Stimulated activated CD4-positive, alpha-beta T cell treated with anti-CD3 and anti-CD28 coated beads, Interleukin-1b, Interleukin-23, amount 100 ng/mL, for 4 hours (primary cell): ENCODE data around the gene GAB1.

Experiments used
- DNase-seq, 2 donors: peaks; one replicate each; pipeline ENCODE4 v3.0.0-alpha.2; 2020; ENCODE audit warnings: low read depth in 2 of 2

GAB1 gene

DNA sequence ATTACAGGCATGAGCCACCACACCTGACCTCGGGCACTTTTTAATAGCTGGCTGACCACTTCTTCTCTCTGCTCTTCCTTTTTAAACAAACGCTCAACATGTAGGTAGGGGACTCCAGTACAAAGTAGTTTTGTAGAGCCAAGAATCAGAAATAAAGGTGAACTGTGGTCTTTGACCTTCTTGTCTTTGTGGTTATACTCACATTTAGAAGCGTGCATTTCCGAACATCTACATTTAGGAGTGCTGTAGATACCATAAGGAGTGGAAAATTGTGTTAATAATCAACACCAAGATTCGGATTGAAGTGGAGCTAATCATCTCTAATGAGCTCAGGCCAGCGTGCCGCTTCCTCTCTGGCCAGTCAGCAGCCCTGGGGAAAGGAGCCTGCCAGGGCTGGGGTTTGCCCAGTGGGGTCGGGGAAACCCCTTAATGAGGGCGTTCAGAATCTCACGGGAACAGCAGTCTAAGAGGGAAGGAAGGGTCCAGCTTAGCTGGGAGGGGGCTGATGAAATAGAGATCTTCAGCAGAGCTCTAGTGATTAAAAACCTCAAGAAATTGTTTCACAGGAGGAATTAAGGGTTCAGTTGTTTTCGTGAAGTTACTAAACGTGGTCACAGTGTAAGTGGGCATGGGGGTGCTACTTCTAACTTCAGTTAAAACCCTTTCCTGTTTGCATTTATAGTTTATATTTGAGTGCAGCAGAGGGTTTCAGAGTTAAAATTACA is 81.2 kb downstream of the GAB1 start:
- DNase-seq: no peak

DNA sequence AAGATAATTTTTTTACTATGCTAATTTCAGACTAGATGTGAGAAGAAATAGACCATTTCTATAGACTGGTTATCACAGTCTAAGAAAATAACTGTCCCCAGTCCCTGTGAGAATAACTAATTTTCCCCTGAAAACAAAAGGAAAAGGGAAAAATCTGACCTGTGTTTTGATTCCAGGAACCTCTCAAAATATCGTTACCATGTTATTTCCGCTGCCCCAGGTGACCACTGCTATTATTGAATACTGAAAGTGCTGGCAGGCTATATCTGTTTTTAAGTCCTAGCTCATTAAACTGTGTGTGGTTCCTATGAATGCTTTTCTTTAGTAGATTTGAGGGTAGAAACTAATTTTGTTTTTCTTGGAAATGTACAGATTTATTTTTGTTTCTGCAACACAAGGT is 83.6 kb downstream of the GAB1 start:
- no peak for DNase-seq

DNA sequence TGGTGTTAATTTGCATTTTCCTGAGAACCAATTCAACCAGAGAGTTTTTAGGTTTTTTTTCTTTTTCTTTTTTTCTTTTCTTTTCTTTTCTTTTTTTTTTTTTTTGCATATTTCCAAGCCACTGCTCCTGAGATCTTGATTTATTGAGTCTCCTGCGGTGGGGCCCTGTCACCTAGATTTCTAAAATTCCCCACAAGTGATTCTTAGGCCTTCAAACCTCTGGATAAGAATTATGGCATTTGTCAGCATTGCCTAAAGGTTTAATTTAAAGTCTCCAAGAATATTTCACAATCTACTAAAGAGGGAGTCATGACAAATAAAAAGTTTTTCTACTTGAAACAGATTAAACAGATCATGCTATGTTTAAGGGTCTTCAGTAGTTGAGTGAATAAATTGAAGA is 84.9 kb downstream of the GAB1 start:
- DNase-seq: no peak

DNA sequence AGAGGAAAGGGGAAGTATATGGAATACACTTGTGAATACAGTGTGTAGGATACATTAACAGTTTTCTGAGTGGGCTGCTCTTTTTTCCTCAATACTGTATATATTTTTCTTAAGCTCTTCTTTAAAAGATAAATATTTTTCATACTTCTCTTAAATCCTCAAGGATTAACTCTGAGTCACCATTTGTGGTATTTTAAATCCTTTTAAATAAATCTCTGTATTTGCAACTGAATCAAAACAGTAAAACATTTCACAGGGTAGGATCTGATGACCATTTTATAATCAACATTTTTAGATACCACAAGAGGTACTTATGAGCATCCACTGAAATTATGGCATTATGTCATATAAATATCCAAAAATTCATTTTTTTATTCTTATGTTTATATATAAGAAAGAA is 87.6 kb downstream of the GAB1 start:
- no peak for DNase-seq

DNA sequence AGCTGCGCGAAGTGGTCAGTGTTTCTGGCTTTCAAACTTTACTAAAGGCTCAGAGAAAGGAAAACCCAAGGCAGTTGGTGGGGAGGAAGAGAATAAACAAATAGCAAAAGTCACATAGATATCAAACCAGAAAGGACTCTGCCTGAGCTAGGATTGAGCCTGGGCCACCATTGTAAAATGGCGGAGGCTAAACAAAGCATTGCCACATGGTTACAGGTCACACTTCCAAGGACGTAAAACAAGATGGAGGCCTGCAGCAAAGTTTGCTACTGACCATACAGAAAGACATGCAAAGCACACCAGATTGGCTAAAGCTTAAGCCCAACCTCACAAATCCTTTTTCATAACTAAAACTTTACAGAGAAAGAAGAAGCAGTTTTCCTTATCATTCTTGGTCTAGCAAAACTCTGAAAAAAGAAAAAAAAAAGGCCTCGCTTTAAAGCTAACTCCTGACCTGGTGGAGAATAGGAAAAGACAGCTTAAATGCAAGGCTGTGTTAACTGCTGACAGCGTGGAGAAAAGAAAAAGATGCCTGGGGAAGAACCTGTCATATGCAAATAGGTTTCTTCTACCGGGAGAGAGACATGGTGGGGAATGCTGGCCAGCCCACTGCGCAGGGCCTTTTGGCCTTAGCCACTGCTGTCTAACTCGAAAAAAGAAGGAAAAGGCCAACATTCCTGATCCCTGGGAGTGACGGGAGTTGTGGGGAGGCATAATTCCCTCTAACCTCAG is 95.0 kb downstream of the GAB1 start:
- no peak for DNase-seq

DNA sequence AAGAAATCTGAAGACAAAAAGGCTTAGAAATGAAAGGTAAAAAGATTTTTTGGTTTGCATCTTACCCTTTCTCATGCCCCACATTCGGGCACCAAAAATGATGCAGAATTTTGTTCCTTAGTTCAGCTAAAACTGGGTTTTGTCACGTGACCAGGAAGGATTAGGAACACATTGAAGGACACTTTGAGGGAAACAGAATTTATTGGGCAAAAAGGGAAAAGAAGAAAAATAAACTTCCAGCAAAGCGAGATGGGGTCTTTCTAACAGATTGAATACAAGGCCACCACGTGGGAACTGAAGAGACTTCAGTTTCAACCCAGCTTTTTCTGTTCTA is 95.5 kb downstream of the GAB1 start:
- DNase-seq: no peak

DNA sequence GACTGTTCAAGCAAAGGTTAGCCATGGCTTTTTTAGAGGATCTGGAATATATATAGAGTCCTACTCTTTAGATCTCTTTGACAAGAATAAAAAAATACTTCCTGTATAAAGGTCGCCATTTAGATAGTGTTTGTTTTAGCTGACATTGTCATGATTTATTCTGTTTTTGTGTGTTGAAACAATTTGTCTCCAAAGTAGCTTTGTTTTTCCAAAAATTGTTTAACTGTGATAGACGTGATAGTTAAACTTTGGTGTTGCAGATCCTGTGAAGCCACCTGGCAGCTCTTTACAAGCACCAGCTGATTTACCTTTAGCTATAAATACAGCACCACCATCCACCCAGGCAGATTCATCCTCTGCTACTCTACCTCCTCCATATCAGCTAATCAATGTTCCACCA is 96.6 kb downstream of the GAB1 start:
- no peak for DNase-seq

DNA sequence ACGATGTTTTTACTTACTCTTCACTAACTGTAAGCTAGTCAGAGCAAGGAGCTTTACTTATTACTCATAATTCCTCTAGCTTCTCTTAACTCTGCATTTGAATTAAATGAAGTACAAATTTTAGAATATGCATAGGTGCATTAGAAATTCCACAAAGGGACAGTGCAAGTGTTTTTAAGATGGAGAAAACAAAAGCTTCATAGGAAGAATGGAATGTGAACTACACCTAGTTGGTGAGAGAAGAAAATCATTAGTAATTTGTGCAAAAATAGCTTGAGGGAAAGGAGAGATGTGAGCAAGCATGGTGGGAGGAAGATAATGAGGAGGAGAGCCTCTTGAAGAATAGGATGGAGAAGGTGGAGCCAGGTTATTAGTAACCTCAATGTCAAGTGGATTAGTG is 99.3 kb downstream of the GAB1 start:
- no peak for DNase-seq

DNA sequence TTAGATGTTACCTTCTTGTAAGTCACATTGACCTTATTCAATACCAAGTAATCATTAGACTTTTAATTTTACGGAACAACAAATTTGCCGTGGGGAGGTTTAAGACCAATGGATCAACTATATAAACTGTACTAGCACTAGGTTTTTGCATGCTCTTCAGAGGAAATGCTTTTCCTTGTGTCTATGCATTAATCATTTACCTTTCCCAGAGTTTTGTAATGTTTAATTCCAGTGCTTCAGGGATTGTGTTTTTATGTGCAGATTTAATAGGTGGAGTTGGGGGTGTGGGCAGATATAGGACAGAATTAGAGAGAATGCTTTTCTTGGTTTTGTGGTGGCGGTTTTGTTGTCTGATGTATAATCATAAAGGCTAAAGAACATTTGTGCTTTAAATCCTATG is 100.8 kb downstream of the GAB1 start:
- no peak for DNase-seq

DNA sequence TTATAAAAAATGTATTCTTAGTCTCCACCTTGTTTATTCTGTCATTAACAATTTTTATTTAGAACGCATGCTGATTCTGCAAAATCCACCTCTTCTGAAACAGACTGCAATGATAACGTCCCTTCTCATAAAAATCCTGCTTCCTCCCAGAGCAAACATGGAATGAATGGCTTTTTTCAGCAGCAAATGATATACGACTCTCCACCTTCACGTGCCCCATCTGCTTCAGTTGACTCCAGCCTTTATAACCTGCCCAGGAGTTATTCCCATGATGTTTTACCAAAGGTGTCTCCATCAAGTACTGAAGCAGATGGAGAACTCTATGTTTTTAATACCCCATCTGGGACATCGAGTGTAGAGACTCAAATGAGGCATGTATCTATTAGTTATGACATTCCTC is 101.3 kb downstream of the GAB1 start:
- DNase-seq: no peak

DNA sequence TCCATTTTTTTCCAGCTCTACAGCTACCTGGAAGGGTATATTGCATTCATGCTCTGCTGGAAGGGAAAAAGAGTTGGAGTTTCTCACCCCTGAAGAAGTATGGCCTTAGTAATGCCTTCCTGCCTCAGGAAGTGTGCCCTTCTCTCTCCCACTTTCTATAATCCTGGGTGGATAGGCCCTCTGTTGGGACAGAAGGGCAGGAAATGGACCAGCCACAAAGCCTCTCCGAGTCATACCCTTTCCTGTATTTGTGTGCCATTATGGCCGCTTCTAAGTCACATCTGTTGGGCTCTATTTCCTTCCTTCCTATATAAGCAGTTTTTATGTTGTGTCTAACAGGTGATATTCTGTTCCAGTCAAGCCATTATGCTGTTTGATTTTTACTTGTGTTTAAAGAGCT is 102.0 kb downstream of the GAB1 start:
- no peak for DNase-seq

DNA sequence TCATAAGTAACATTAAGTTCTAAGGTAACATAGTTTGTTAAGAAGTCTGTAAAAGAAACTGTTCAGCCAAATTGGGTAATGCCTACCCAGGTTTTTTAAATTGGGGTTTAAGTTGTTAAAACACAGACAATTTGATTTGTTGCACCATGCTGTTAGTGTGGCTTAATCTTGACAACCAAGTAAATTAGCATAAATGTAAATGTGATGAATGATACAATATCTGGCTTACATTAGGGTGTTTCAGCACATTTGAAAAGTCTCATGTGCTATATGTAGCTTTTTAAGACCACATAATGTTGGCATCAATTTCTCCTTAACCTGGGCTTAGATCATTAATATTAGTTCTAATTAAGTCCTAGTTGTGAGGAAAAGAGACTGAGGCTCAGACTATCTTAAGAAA is 104.4 kb downstream of the GAB1 start:
- no peak for DNase-seq

DNA sequence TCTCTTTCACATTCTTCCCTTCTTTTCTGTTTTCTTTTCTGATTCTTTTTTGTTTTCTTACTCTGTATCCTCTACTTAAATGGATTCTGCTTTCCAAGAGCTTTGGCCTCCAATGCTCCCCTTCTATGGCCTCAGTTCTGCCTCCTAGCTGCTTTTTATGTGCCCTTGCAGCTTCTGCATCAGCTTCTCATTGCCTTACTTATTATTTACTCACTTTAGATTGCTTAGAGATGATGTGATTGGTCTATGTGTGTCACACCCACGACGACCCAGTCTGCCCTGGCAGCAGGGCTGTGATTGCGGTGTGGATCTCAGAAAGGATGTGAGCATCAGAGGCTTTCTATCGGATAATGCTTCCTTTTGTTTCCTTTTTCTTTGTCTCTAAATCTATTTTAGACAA is 105.0 kb downstream of the GAB1 start:
- DNase-seq: no peak

DNA sequence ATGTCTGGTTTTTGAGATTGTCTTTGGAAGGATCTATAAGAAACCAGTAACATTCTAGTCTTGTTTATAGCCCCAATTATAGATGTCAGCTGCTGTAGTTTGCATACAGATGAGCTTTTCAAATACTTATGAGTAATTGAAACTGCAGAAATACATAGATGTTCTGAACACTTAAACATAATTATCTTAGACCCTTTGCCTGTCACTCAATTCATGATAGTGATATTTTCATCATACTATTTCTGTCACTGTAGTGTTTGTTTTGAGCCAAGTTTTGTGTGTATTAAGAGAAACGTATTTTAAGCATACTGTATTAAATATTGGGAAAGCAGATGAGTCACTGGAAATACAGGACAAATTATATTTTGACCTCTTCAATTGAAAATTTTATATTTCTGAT is 107.1 kb downstream of the GAB1 start:
- DNase-seq: no peak

DNA sequence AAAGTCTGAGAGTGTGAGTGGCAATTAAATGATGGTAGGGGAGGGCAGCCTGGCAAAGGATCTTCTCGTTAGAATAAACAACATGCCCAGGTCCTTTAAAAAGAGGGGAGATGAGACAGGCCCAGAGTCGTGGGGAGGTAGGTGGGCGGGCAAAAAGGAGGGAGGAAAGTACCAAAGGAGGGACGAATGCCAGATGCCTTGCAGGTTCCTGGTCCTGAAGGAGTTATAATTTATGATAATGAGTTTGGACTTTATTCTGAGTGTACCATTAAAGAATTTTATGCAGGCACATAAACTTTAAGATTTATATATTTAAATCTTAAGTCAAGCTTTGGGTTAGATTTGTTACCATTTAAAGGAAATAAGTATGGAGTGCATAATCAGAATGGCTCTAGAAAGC is 114.5 kb downstream of the GAB1 start:
- DNase-seq: no peak

DNA sequence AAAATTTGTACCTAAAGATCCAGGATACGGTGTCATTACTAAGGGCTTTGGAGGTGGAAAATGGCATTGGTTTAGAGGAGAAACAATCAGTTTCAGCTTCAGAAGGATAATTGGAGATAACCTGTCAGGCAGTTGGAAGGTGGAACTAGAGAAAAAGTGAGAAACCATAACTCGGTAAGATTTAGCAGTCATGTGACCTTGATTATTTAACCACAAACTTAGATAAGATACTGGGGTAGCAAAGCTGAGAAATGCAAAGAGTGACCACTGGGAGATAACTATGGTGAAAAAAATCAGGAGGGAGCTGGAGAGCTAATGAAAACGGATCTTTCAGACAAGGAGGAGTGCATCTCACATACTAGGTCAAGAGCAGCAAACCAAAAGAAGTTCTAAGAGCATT is 118.5 kb downstream of the GAB1 start:
- no peak for DNase-seq

DNA sequence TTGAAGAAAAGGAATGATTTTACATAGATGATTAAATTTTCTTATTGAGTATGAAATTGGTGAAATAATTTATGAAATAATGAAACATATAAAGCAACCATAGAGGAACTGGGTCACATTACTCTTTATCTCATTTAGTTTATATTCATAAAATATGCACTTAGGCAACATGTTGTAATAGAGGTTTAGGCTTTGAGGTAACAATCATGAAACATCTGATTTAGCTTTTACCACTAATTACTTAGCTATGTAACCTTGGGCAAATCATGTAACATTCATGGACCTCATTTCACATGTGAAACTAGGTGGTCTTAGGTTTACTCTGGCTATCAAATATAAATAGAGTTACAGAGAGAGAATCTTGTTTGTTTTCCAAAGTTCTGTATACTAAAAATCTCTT is 122.3 kb downstream of the GAB1 start:
- no peak for DNase-seq

DNA sequence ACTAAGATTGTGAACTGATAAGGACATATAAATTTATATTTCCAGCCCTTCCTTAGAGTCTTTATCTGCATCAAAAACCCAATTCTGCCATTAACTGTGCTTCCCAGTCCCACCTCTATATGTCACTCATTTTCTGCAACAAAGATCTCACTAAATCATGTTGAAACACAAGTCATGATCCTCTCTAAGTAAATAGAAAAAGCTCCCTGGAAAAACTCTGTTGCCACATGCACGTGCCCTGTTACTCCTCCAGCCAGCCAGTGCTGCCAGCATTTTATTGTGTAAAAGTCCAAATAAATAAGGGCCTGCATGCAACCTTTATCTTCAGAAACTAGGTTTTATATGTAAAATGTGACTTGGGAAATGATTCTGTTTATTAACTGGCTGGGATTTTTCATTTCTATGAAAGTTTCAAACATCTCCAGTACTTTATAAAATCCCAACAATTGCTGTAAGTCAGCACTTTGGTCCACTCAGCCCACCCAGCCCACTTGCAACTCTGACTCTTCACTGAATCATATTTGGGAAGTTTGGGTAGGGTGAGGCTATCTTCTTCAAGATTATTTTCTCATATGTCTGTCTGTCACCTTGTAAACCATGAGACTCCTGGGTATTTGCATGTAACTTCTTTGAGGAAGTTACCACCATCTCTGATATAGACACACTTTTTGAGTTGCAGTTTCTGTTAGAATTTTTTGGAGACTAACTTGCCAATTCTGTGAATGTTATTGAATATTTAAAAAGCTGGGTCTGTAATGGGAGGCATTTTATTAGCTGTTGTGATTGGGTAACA is 136.9 kb downstream of the GAB1 start:
- no peak for DNase-seq

DNA sequence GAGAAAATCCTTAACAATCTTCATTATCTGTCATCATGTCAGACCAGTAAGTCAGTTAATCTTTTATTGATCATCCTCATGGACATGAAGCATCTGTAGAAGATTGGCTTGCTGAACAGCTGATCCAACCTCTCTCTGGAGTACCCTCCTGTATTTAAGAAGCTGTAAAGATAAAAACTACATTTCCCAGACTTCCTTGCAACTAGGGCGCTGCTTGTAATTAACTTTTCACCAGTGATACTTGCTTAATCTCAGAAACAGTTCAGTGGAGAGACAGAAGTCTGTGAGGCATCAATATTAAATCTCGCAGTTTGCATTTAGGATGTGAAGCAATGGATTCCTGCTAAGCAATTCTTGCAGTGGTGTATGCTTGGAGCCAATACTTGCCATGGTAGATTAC is 140.8 kb downstream of the GAB1 start:
- no peak for DNase-seq

DNA sequence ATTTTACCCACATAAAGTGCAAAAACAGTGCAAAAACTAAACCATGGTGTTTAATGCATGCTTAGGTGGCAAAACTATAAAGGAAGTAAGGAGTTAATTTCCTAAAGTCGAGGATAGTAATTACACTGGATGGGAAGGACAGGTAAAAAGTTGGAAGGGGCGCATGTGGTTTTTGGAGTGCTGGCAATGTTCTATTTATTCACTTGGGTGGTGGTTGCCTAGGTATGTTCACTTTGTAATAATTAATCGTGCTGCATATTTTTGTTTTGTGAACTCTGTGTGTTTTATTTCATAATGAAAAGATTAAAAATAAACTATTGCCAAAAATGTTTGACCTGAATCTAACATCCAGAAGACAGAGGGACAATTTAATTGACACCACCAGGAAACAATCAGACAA is 144.7 kb downstream of the GAB1 start:
- no peak for DNase-seq

DNA sequence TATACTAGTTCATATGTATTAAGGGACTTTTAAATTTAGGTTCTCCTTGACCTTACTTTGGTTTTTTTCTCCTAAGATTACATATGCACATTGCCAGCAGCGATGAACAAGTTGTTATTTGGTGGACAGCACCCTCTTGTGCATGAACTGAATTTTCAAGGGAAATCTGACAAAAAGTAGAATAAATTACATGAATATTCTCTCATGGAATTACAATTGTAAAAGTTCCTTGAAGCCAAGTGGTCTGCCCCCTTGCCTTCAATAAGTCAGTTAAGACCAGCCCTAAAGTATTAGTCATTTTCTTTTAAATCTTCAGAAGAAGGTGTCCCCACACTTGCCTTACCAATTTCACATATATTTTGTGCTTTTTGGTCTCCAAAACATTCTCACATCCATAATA is 146.2 kb downstream of the GAB1 start:
- no peak for DNase-seq

DNA sequence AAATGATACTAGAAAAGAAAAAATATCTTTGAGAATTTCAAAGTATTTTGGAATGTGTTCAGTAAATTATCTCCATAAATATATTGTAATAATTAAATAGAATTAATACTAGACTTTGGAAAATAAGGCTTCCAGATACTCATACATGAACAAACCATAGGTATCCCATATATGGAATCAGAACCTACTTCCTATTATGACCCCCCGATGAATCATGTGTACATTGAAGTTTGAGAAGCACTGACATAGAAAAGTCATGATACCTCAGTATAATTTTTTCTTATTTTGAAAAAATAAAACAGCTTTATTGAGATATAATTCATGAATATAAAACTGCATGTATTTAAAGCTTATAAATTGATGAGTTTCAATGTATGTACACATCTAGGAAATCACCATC is 149.6 kb downstream of the GAB1 start:
- no peak for DNase-seq

DNA sequence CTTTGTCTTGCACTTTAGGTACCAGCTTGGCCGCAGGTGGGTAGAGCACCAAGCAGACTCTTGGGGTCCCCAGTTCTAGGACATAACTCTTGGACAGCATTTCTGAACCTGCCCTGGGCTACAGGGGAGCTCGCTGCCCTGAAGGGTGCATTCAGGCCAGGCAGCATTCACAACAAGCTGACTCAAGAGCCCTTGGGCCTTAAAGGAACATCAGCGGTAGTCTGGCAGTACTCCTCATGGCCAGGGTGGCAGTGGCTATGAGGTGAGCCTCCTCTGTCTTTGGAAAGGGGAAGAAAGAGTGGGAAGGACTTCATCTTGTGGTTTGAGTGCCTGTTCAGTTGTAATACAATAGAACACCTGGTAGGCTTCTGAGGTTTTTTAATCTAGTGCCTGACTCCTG is 152.0 kb downstream of the GAB1 start:
- DNase-seq: no peak
